Body of pancreas (tissue), 4 donors: ENCODE results near the gene TADA2B. TPM values are rescaled to one million over a fixed set of nuclear protein-coding genes. Genes with fewer than 3 reads are reported as not detected.

Experiments used
- ATAC-seq: fragments of 150-250 bp; one replicate; pipeline ENCODE4 v1.9.1; 2016
- DNase-seq, 4 donors: peaks; one replicate each; pipeline ENCODE4 v3.0.0-alpha.2; 2019
- H3K27ac ChIP-seq, 4 donors: fragments of 200-600 bp; sonication (generic); 1 replicate in 3 of 4; 2 replicates in 1 of 4; pipeline versions ENCODE4 v1.5.1 to v1.6.1; 2016 to 2019; ENCODE audit warnings: mild to moderate bottlenecking in 1 of 4, mixed read lengths in 1 of 4, moderate library complexity in 1 of 4
- H3K27me3 ChIP-seq, 2 donors: fragments of 200-600 bp; sonication (generic); one replicate each; pipeline ENCODE4 v1.6.0; 2016; ENCODE audit warnings: mild to moderate bottlenecking in 1 of 2
- H3K36me3 ChIP-seq, 2 donors: fragments of 200-600 bp; sonication (generic); replicated peaks in 1 of 2; 2 replicates each; pipeline ENCODE4 v1.5.1; 2016; ENCODE audit warnings: low read depth in 2 of 2; ENCODE audit not compliant: insufficient read depth in 1 of 2
- H3K4me1 ChIP-seq: fragments of 200-600 bp; sonication (generic); one replicate; pipeline ENCODE4 v1.6.0; 2016
- H3K4me3 ChIP-seq, 2 donors: fragments of 200-600 bp; sonication (generic); 1 replicate in 1 of 2; 2 replicates in 1 of 2; pipeline ENCODE4 v1.5.1; 2016 to 2019
- H3K9me3 ChIP-seq, 3 donors: fragments of 200-600 bp; sonication (generic); 1 replicate in 2 of 3; 2 replicates in 1 of 3; pipeline ENCODE4 v1.5.1; 2016
- CTCF ChIP-seq, 7 experiments: fragments of 450-650 bp in 4 of 7; fragments of 200-600 bp in 3 of 7; sonication (generic) in 3 of 7; IDR thresholded peaks; one replicate each; pipeline ENCODE4 v1.5.1; 2016 to 2019; ENCODE audit warnings: antibody characterized with exemption in 7 of 7
- POLR2A ChIP-seq, 3 donors: fragments of 450-650 bp; IDR thresholded peaks; one replicate each; pipeline ENCODE4 v1.6.1; 2016; ENCODE audit warnings: antibody characterized with exemption in 3 of 3, mild to moderate bottlenecking in 2 of 3
- WGBS, 2 donors: methylation state at CpG; one replicate each; pipeline ENCODE4 v1.1.5; 2017; 5-methylcytosine and 5-hydroxymethylcytosine counted together
- intact Hi-C: fragments of 100-400 bp; cut with DNase I; formaldehyde crosslinking; loops from one replicate; pipeline ENCODE4 v1.15.1; 2023
- total RNA-seq, 2 donors: library from RNA; depleted of rRNA; stranded (reverse); fragments of >200 nt; gene quantifications; one replicate each; pipeline ENCODE4 v1.1.0, GENCODE V29; 2016

Gene TADA2B
- total RNA-seq, 2 donors from 2014 or later: 18.1 to 20.0 TPM

- Histone ChIP-seq H3K4me1 (peaks cover 3% of the 10 kb centered on the region), H3K4me3 (no peak overlapping the region), H3K9me3 (no peaks in the 10 kb centered on the region), H3K27me3 (no peaks in the 10 kb centered on the region), H3K27ac (no peak overlapping the region), H3K36me3 (peaks cover 0 to 23% of the 10 kb centered on the region in 2 donors)
- intact Hi-C loops: no loop called here
- TF ChIP-seq POLR2A (IDR thresholded peaks at IDR 0.05): no peak
- no peak for TF ChIP-seq CTCF (IDR thresholded peaks at IDR 0.05)
- 94 to 96% methylated on average over 12 of the region's 12 CpGs for WGBS, 2 donors
- no peak for DNase-seq
- no peak for ATAC-seq
Measured at GRCh38 chr4:7029212-7029611, 14.0 kb upstream of the TADA2B start.

GRCh38 chr4:7029921-7030320, 13.3 kb upstream of the TADA2B start:
- no peak for TF ChIP-seq CTCF (IDR thresholded peaks at IDR 0.05)
- no peak for TF ChIP-seq POLR2A (IDR thresholded peaks at IDR 0.05)
- no peak for ATAC-seq
- Histone ChIP-seq H3K36me3 (peaks cover 0 to 21% of the 10 kb centered on the region in 2 donors), H3K27ac (no peak overlapping the region), H3K27me3 (no peaks in the 10 kb centered on the region), H3K4me1 (peaks cover 8% of the 10 kb centered on the region), H3K4me3 (no peak overlapping the region), H3K9me3 (no peaks in the 10 kb centered on the region)
- 94 to 95% methylated on average over 9 to 10 of the region's 10 CpGs for WGBS, 2 donors
- intact Hi-C loops: no loop called here
- no peak for DNase-seq

GRCh38 chr4:7030856-7031255, 12.3 kb upstream of the TADA2B start:
- TF ChIP-seq CTCF (IDR thresholded peaks at IDR 0.05): no peak
- no peak for TF ChIP-seq POLR2A (IDR thresholded peaks at IDR 0.05)
- Histone ChIP-seq H3K27me3 (no peaks in the 10 kb centered on the region), H3K27ac (no peak overlapping the region), H3K36me3 (peaks cover 0 to 21% of the 10 kb centered on the region in 2 donors), H3K4me3 (no peak overlapping the region), H3K9me3 (no peaks in the 10 kb centered on the region), H3K4me1 (peaks cover 13% of the 10 kb centered on the region)
- intact Hi-C loops: no loop called here
- DNase-seq (no peak), ATAC-seq (no peak)
- 90 to 93% methylated on average over 10 of the region's 10 CpGs for WGBS, 2 donors

- Histone ChIP-seq H3K4me1 (peaks cover 13% of the 10 kb centered on the region), H3K36me3 (peaks cover 0 to 21% of the 10 kb centered on the region in 2 donors), H3K27ac (no peak overlapping the region), H3K9me3 (no peaks in the 10 kb centered on the region), H3K27me3 (no peaks in the 10 kb centered on the region), H3K4me3 (no peak overlapping the region)
- DNase-seq (no peak), ATAC-seq (no peak)
- WGBS, 2 donors: 77 to 84% methylated on average over 31 to 35 of the region's 35 CpGs
- TF ChIP-seq POLR2A (IDR thresholded peaks at IDR 0.05) (no peak), CTCF (IDR thresholded peaks at IDR 0.05) (no peak)
- intact Hi-C loops: no loop called here
Measured at GRCh38 chr4:7031558-7032449, 11.4 kb upstream of the TADA2B start.

- Histone ChIP-seq H3K27ac (no peak overlapping the region), H3K36me3 (peaks cover 0 to 21% of the 10 kb centered on the region in 2 donors), H3K27me3 (no peaks in the 10 kb centered on the region), H3K9me3 (no peaks in the 10 kb centered on the region), H3K4me3 (no peak overlapping the region), H3K4me1 (peaks cover 13% of the 10 kb centered on the region)
- DNase-seq (no peak), ATAC-seq (no peak)
- TF ChIP-seq CTCF (IDR thresholded peaks at IDR 0.05) (no peak), POLR2A (IDR thresholded peaks at IDR 0.05) (no peak)
- 92% methylated on average over 8 of the region's 8 CpGs for WGBS, 2 donors
- intact Hi-C loops: no loop called here
Measured at GRCh38 chr4:7032596-7032995, 10.6 kb upstream of the TADA2B start.
